ENCODE measurements around the gene LTF.
"Not testable (repeated sequence)": the region's sequence is repeated elsewhere in the genome, so short reads cannot be mapped to it uniquely, and the experiment has no call there.

LTF gene

GRCh38 chr3:46447228-46447985 is 17.3 kb downstream of the LTF start:
- Histone ChIP-seq H3K36me3 (ENCODE audit: control insufficient read depth, insufficient read depth, low read length) (no peaks in the 10 kb centered on the region), H3K9me3 (ENCODE audit: control insufficient read depth, insufficient read depth, low read length) (no peaks in the 10 kb centered on the region), H3K4me1 (ENCODE audit: control insufficient read depth, insufficient read depth, low read length) (no peaks in the 10 kb centered on the region), H3K27me3 (ENCODE audit: control insufficient read depth, insufficient read depth, low read length) (no peaks in the 10 kb centered on the region), H3K4me3 (ENCODE audit: low read depth, low read length) (no peak overlapping the region), H3K9ac (ENCODE audit: low read depth, low read length) (no peak overlapping the region)

GRCh38 chr3:46442576-46443530 is 21.9 kb downstream of the LTF start:
- H3K9ac ChIP-seq (ENCODE audit: low read depth, low read length), result no peak overlapping the region
- H3K36me3 ChIP-seq (ENCODE audit: control insufficient read depth, insufficient read depth, low read length), result no peaks in the 10 kb centered on the region
- no peaks in the 10 kb centered on the region for H3K9me3 ChIP-seq (ENCODE audit: control insufficient read depth, insufficient read depth, low read length)
- no peak overlapping the region for H3K4me3 ChIP-seq (ENCODE audit: low read depth, low read length)
- no peaks in the 10 kb centered on the region for H3K27me3 ChIP-seq (ENCODE audit: control insufficient read depth, insufficient read depth, low read length)
- peaks cover 7% of the 10 kb centered on the region for H3K4me1 ChIP-seq (ENCODE audit: control insufficient read depth, insufficient read depth, low read length)

DNA sequence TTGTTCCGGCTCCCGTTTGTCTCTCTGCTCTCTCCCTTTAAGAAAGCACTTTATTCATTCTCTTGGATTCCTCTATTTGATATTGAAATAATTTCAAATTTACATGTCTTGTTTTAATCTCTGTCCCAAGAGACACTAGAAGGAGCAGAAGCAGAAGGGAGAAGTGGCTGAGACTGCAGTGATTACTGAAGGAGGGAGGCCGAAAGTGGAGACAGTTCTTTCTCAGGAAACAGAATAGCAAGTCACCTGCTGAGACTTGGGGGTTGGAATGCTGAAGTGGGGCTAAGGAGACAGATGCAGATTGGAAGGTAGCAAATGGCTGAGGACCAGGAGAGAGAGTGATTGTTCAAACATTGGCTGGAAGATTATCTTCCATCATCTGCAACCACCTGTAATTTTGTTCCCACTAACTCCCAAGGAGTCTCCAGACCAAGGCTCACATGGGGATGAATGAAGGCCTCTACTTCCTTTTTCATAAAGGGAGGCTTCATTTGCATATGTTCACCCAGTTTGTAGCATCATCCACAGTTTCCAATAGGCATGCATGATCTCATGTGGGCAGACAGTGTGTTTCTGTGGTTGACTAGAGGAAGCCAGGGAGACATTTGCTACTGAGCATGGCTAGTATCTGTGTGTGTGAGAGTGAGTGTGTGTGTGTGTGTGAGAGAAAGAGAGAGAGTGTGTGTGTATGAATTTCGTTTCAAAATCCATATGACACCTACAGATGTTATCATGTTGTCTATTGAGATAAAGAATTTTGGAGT is 24.0 kb downstream of the LTF start:
- peaks cover 7% of the 10 kb centered on the region for H3K4me1 ChIP-seq (ENCODE audit: control insufficient read depth, insufficient read depth, low read length)
- H3K4me3 ChIP-seq (ENCODE audit: low read depth, low read length), result no peak overlapping the region
- no peaks in the 10 kb centered on the region for H3K36me3 ChIP-seq (ENCODE audit: control insufficient read depth, insufficient read depth, low read length)
- no peaks in the 10 kb centered on the region for H3K27me3 ChIP-seq (ENCODE audit: control insufficient read depth, insufficient read depth, low read length)
- no peaks in the 10 kb centered on the region for H3K9me3 ChIP-seq (ENCODE audit: control insufficient read depth, insufficient read depth, low read length)
- H3K9ac ChIP-seq (ENCODE audit: low read depth, low read length), result no peak overlapping the region

DNA sequence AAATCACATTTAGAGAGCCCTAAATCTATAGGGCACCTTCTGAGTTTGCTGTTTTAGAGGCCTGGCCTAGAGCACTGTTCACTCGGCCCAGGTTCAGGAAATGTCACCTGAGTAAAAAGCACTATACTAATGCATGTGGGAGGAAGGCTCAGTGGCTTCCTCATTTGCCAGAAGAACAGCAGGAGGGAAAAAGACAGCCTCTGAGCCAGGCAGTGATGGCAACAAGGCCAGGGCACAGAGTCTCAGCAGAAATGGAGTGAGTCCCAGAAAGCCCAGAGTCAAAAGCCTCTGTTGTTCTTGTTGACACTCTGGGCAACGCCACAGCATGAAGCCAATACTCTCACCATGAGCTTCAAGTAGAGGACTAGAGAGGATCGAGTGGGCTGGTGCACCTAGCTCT is 25.9 kb downstream of the LTF start:
- Histone ChIP-seq H3K9ac (ENCODE audit: low read depth, low read length) (no peak overlapping the region), H3K36me3 (ENCODE audit: control insufficient read depth, insufficient read depth, low read length) (no peaks in the 10 kb centered on the region), H3K4me1 (ENCODE audit: control insufficient read depth, insufficient read depth, low read length) (peaks cover 7% of the 10 kb centered on the region)

DNA sequence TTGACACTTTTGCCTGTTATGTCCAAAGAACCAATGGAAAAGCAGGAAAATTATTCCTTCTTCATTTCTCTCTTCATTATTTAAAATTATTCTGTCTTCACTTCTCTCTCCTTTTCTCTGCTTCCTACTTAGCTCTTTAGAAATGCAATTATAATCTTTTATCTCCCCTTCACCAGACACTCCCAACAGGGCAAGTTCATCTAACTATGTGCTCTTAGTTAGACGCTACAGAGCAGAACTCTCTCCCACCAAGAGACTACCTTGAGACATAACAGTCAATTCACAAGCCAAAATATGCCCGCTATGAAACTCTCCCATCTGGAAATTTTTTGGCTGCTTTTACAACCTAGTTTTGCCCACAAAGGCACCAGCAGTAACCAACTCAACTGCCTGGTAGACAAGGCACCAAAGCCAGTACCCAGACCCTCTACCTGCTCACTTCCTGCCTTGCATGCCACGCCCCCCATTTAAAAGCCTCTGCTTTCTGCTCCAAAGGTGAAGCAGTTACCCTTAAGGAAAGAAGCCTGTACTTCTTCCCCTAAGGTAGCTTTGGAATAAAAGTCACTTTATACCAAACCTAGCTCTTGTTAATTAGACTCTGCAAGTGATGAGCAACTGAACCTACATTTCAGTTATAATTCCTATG is 29.5 kb downstream of the LTF start:
- peaks cover 4% of the 10 kb centered on the region for H3K9me3 ChIP-seq (ENCODE audit: control insufficient read depth, insufficient read depth, low read length)
- no peak overlapping the region for H3K9ac ChIP-seq (ENCODE audit: low read depth, low read length)
- H3K27me3 ChIP-seq (ENCODE audit: control insufficient read depth, insufficient read depth, low read length), result no peaks in the 10 kb centered on the region
- H3K4me3 ChIP-seq (ENCODE audit: low read depth, low read length), result no peak overlapping the region
- no peaks in the 10 kb centered on the region for H3K36me3 ChIP-seq (ENCODE audit: control insufficient read depth, insufficient read depth, low read length)
- H3K4me1 ChIP-seq (ENCODE audit: control insufficient read depth, insufficient read depth, low read length), result peaks cover 2% of the 10 kb centered on the region

More for the DNA sequence above, 25.9 kb downstream of the LTF start:
- Histone ChIP-seq H3K4me3 (ENCODE audit: low read depth, low read length) (no peak overlapping the region), H3K9me3 (ENCODE audit: control insufficient read depth, insufficient read depth, low read length) (no peaks in the 10 kb centered on the region), H3K27me3 (ENCODE audit: control insufficient read depth, insufficient read depth, low read length) (no peaks in the 10 kb centered on the region)

GRCh38 chr3:46433841-46434240 is 30.9 kb downstream of the LTF start:
- Histone ChIP-seq H3K4me3 (ENCODE audit: low read depth, low read length) (no peak overlapping the region), H3K36me3 (ENCODE audit: control insufficient read depth, insufficient read depth, low read length) (no peaks in the 10 kb centered on the region), H3K27me3 (ENCODE audit: control insufficient read depth, insufficient read depth, low read length) (no peaks in the 10 kb centered on the region), H3K9ac (ENCODE audit: low read depth, low read length) (no peak overlapping the region), H3K4me1 (ENCODE audit: control insufficient read depth, insufficient read depth, low read length) (no peaks in the 10 kb centered on the region), H3K9me3 (ENCODE audit: control insufficient read depth, insufficient read depth, low read length) (peaks cover 4% of the 10 kb centered on the region)

- not testable (repeated sequence) for H3K4me3 ChIP-seq (ENCODE audit: low read depth, low read length); H3K9ac ChIP-seq (ENCODE audit: low read depth, low read length); H3K36me3 ChIP-seq (ENCODE audit: control insufficient read depth, insufficient read depth, low read length); H3K27me3 ChIP-seq (ENCODE audit: control insufficient read depth, insufficient read depth, low read length); H3K4me1 ChIP-seq (ENCODE audit: control insufficient read depth, insufficient read depth, low read length); H3K9me3 ChIP-seq (ENCODE audit: control insufficient read depth, insufficient read depth, low read length)
These were observed 31.6 kb downstream of the LTF start for GRCh38 chr3:46433118-46433517.

DNA sequence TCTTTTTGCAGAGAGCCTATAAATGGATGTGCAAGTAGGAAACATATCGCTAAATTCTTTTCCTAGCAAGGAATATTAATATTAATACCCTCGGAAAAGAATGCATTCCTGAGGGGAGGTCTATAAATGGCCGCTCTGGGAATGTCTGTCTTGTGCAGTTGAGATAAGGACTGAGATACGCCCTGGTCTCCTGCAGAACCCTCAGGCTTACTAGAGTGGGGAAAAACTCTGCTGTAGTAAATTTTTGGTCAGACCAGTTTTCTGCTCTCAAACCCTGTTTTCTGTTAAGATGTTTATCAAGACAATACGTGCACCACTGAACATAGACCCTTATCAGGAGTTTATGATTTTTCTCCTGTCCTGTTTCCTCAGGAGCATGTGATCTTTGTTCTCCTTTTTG is 32.8 kb downstream of the LTF start:
- not testable (repeated sequence) for H3K27me3 ChIP-seq (ENCODE audit: control insufficient read depth, insufficient read depth, low read length); H3K4me1 ChIP-seq (ENCODE audit: control insufficient read depth, insufficient read depth, low read length); H3K9ac ChIP-seq (ENCODE audit: low read depth, low read length); H3K4me3 ChIP-seq (ENCODE audit: low read depth, low read length); H3K36me3 ChIP-seq (ENCODE audit: control insufficient read depth, insufficient read depth, low read length); H3K9me3 ChIP-seq (ENCODE audit: control insufficient read depth, insufficient read depth, low read length)

DNA sequence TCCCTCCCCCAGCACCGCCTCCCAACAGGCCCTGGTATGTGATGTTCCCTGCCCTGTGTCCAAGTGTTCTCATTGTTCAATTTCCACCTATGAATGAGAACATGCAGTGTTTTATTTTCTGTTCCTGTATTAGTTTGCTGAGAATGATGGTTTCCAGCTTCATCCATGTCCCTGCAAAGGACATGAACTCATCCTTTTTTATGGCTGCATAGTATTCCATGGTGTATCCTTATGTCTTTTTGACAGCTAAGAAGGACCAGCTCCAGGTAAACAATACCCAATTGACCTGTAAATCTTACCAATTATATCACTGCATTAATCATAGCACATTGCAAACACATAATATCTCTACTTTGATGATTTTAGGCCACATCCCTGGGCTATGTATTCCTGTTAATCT is 33.8 kb downstream of the LTF start:
- not testable (repeated sequence) for H3K9me3 ChIP-seq (ENCODE audit: control insufficient read depth, insufficient read depth, low read length); H3K4me3 ChIP-seq (ENCODE audit: low read depth, low read length); H3K27me3 ChIP-seq (ENCODE audit: control insufficient read depth, insufficient read depth, low read length); H3K9ac ChIP-seq (ENCODE audit: low read depth, low read length); H3K4me1 ChIP-seq (ENCODE audit: control insufficient read depth, insufficient read depth, low read length); H3K36me3 ChIP-seq (ENCODE audit: control insufficient read depth, insufficient read depth, low read length)

GRCh38 chr3:46429671-46430070 is 35.0 kb downstream of the LTF start:
- Histone ChIP-seq H3K4me1 (ENCODE audit: control insufficient read depth, insufficient read depth, low read length) (no peaks in the 10 kb centered on the region), H3K36me3 (ENCODE audit: control insufficient read depth, insufficient read depth, low read length) (no peaks in the 10 kb centered on the region), H3K9me3 (ENCODE audit: control insufficient read depth, insufficient read depth, low read length) (peaks cover 4% of the 10 kb centered on the region), H3K9ac (ENCODE audit: low read depth, low read length) (no peak overlapping the region), H3K27me3 (ENCODE audit: control insufficient read depth, insufficient read depth, low read length) (no peaks in the 10 kb centered on the region), H3K4me3 (ENCODE audit: low read depth, low read length) (no peak overlapping the region)

DNA sequence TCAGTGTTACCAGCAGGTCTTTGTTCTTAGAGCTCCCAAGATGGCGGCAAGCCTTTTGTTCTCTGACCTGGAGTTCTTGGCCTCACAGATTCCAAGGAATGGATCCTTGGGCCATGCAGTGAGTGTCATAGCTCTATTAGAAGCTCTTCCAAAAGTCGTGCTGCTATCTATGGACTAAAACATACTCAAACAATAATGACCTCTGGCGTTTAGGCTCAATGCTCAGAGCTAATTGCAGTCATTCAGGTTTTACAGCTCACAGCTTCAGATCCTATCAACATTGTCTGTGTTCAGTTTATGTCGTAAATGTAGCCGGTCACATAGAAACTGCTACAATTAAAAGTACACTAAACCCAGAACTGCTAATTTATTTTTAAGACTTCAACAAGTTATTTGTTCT is 35.5 kb downstream of the LTF start:
- no peak overlapping the region for H3K4me3 ChIP-seq (ENCODE audit: low read depth, low read length)
- no peaks in the 10 kb centered on the region for H3K27me3 ChIP-seq (ENCODE audit: control insufficient read depth, insufficient read depth, low read length)
- H3K9ac ChIP-seq (ENCODE audit: low read depth, low read length), result no peak overlapping the region
- peaks cover 4% of the 10 kb centered on the region for H3K9me3 ChIP-seq (ENCODE audit: control insufficient read depth, insufficient read depth, low read length)
- H3K4me1 ChIP-seq (ENCODE audit: control insufficient read depth, insufficient read depth, low read length), result no peaks in the 10 kb centered on the region
- H3K36me3 ChIP-seq (ENCODE audit: control insufficient read depth, insufficient read depth, low read length), result no peaks in the 10 kb centered on the region
